ENCODE results near the gene NGEF.

GRCh38 chr2:232910376-232910775 is 102.7 kb downstream of the NGEF start:
- TF ChIP-seq CTCF (conservative IDR thresholded peaks at IDR 0.05), result no peak
- no peak for TF ChIP-seq ZFX (IDR thresholded peaks at IDR 0.05)
